ENCODE measurements around the gene BCL2L15. TPM values are rescaled to one million over a fixed set of nuclear protein-coding genes. Genes with fewer than 3 reads are reported as not detected.

BCL2L15 gene
- total and polyA plus RNA-seq, 2 of the 13 experiments (the other 11 are each of a cell fraction or from before 2014, with no cell fraction given), result 0.03 to 0.27 TPM

DNA sequence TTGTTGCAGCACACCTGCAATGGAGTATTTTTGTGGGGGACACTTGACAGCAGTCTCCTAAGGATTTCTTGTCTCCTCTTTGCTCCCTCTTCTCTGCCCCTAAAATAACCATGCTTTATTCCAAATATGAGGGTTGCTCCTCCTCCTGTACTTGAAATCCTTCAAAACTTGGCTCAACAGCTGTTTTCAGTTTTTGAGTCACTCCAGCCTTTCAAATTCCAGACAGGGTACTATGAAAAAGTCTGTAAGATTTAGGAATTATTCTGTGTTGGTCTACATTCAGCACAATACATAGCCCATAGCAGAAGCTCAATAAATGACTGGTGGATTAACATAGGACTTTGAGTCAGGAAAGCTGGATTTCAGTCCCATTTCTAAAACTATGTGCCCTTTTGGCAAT is 11.7 kb upstream of the BCL2L15 start:
- Histone ChIP-seq H3K4me1 (ENCODE audit: insufficient read depth, low read length) (peaks cover 12% of the 10 kb centered on the region; the same call in 1 of the 2 replicates), H3K79me2 (ENCODE audit: insufficient read depth, low read length) (peaks cover 9% of the 10 kb centered on the region), H3K36me3 (replicated peaks in 1 of 2; ENCODE audit: control insufficient read depth in 1 of 2, insufficient read depth in 2 of 2, low read length in 2 of 2) (peaks cover 7 to 39% of the 10 kb centered on the region in 2 experiments; a peak in 4 of 5 replicates), H2AFZ (ENCODE audit: low read length) (no peak overlapping the region), H3K9me3 (ENCODE audit: low read length) (no peaks in the 10 kb centered on the region), H3K4me2 (ENCODE audit: low read depth, low read length) (no peak overlapping the region), H3K27ac (ENCODE audit: extremely low read length, insufficient read depth, low read length) (no peak overlapping the region), H3K4me3 (replicated peaks in 1 of 3; ENCODE audit: insufficient read depth in 1 of 3, low read depth in 2 of 3, low read length in 3 of 3) (no peak overlapping the region), H3K9ac (ENCODE audit: insufficient read depth, low read depth, low read length) (no peak overlapping the region), H4K20me1 (ENCODE audit: insufficient read depth, low read length) (no peaks in the 10 kb centered on the region), H3K27me3 (ENCODE audit: control insufficient read depth in 1 of 2, insufficient read depth in 2 of 2, low read length in 2 of 2) (no peaks in the 10 kb centered on the region)
- in situ Hi-C loops (cut with HindIII; ENCODE audit: extremely low pct_ligation_motif_present, low pct_unique_long_range_greater_than_20kb) (no loop called here), intact Hi-C loops (cut with micrococcal nuclease; ENCODE audit: unreplicated experiment) (no loop called here)
- DNase-seq (ENCODE audit: low spot score), result no peak
- CTCF ChIA-PET (ENCODE audit: low intra/inter-chr PET ratio, low total read pairs), result no interaction called here
- TF ChIP-seq KAT2B (IDR thresholded peaks at IDR 0.05; ENCODE audit: borderline replicate concordance, low read depth, low read length) (no peak), ZBTB21 (CRISPR knock-in tag; IDR thresholded peaks at IDR 0.05) (no peak), NCOA1 (CRISPR knock-in tag; IDR thresholded peaks at IDR 0.05) (no peak), ESRRA (CRISPR knock-in tag; IDR thresholded peaks at IDR 0.05; ENCODE audit: low read depth) (no peak), ZFP36 (IDR thresholded peaks at IDR 0.05; ENCODE audit: borderline replicate concordance, low read depth, low read length, partially characterized antibody) (no peak), ZNF598 (CRISPR knock-in tag; IDR thresholded peaks at IDR 0.05; ENCODE audit: borderline replicate concordance) (no peak), MXI1 (IDR thresholded peaks at IDR 0.05; ENCODE audit: borderline replicate concordance, low read depth, low read length) (no peak), REL (CRISPR knock-in tag; conservative IDR thresholded peaks at IDR 0.05) (no peak), MIER2 (CRISPR knock-in tag; IDR thresholded peaks at IDR 0.05) (no peak), AGO2 (optimal IDR thresholded peaks at IDR 0.05; ENCODE audit: low read depth, low read length) (no peak), FOXK2 (IDR thresholded peaks at IDR 0.05) (no peak)
- TF ChIP-seq, protein P1, sequence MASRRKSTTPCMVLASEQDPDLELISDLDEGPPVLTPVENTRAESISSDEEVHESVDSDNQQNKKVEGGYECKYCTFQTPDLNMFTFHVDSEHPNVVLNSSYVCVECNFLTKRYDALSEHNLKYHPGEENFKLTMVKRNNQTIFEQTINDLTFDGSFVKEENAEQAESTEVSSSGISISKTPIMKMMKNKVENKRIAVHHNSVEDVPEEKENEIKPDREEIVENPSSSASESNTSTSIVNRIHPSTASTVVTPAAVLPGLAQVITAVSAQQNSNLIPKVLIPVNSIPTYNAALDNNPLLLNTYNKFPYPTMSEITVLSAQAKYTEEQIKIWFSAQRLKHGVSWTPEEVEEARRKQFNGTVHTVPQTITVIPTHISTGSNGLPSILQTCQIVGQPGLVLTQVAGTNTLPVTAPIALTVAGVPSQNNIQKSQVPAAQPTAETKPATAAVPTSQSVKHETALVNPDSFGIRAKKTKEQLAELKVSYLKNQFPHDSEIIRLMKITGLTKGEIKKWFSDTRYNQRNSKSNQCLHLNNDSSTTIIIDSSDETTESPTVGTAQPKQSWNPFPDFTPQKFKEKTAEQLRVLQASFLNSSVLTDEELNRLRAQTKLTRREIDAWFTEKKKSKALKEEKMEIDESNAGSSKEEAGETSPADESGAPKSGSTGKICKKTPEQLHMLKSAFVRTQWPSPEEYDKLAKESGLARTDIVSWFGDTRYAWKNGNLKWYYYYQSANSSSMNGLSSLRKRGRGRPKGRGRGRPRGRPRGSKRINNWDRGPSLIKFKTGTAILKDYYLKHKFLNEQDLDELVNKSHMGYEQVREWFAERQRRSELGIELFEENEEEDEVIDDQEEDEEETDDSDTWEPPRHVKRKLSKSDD (CRISPR knock-in tag; IDR thresholded peaks at IDR 0.05; ENCODE audit: low read depth), result no peak
- FAIRE-seq, result no peak
- BruUV-seq (replicated peaks), result no TSS peak
- ATAC-seq, result no peak
- POLR2A ChIA-PET, result no interaction called here

Measured in HepG2 (cell line).